Natural killer cell (primary cell): ENCODE results near the gene KRCC1. TPM values are rescaled to one million over a fixed set of nuclear protein-coding genes. Genes with fewer than 3 reads are reported as not detected.

Source experiments
- ATAC-seq, 3 donors: fragments of 150-1000 bp in 2 of 3; fragments of 200-7000 bp in 1 of 3; cut with Tn5 transposase; 1 replicate in 1 of 3; 2 replicates in 2 of 3; pipeline ENCODE4 v1.10.0; 2021; ENCODE audit warnings: mild to moderate bottlenecking in 2 of 3, moderate library complexity in 2 of 3
- DNase-seq, 2 donors: peaks; one replicate each; pipeline versions ENCODE4 v3.0.0 to v3.0.0-alpha.2; 2013 to 2021; ENCODE audit warnings: mixed read lengths in 1 of 2
- H3K27ac ChIP-seq: one replicate; pipeline ENCODE4 v1.5.1; 2013; ENCODE audit warnings: mild to moderate bottlenecking, low read length
- H3K27me3 ChIP-seq: one replicate; pipeline ENCODE4 v1.6.1; 2013; ENCODE audit warnings: low read length; ENCODE audit not compliant: control insufficient read depth, insufficient read depth
- H3K36me3 ChIP-seq: one replicate; pipeline ENCODE4 v1.6.1; 2013; ENCODE audit warnings: low read length; ENCODE audit not compliant: control insufficient read depth, insufficient read depth
- H3K4me1 ChIP-seq: one replicate; pipeline ENCODE4 v1.6.1; 2013; ENCODE audit warnings: low read length; ENCODE audit not compliant: control insufficient read depth, insufficient read depth
- H3K4me3 ChIP-seq: one replicate; pipeline ENCODE4 v1.5.1; 2013; ENCODE audit warnings: low read length
- H3K9me3 ChIP-seq: one replicate; pipeline ENCODE4 v1.6.1; 2013; ENCODE audit warnings: low read length; ENCODE audit not compliant: control insufficient read depth, insufficient read depth
- H3K27ac Mint-ChIP-seq, 2 donors: one replicate each; pipeline ENCODE4 v1.8.0; 2022; ENCODE audit warnings: mild to moderate bottlenecking in 2 of 2, mixed read lengths in 2 of 2, moderate library complexity in 1 of 2
- H3K27me3 Mint-ChIP-seq, 2 donors: one replicate each; pipeline ENCODE4 v1.8.0; 2022; ENCODE audit warnings: low read depth in 2 of 2, mixed read lengths in 2 of 2
- H3K36me3 Mint-ChIP-seq: one replicate; pipeline ENCODE4 v1.8.0; 2022; ENCODE audit warnings: mixed read lengths
- H3K4me1 Mint-ChIP-seq, 2 donors: one replicate each; pipeline ENCODE4 v1.8.0; 2022; ENCODE audit warnings: mixed read lengths in 2 of 2
- H3K4me3 Mint-ChIP-seq: one replicate; pipeline ENCODE4 v1.8.0; 2022; ENCODE audit warnings: mild to moderate bottlenecking, moderate library complexity, mixed read lengths
- H3K9me3 Mint-ChIP-seq, 2 donors: one replicate each; pipeline ENCODE4 v1.8.0; 2022; ENCODE audit warnings: mixed read lengths in 2 of 2
- CTCF ChIP-seq: fragments of 200-600 bp; IDR thresholded peaks from one replicate; pipeline ENCODE4 v1.8.0; 2022; ENCODE audit warnings: antibody characterized with exemption
- WGBS: methylation state at CpG from one replicate; pipeline ENCODE4 v1.1.7; 2013; ENCODE audit warnings: missing lambda C conversion rate; ENCODE audit not compliant: insufficient coverage; 5-methylcytosine and 5-hydroxymethylcytosine counted together
- intact Hi-C: fragments of 100-400 bp; cut with micrococcal nuclease; formaldehyde crosslinking; loops from one replicate; pipeline ENCODE4 v1.14.2; 2022
- total RNA-seq, 4 donors: library from RNA; stranded (reverse); fragments of 120-200 nt in 1 of 4; gene quantifications; one replicate each; pipeline versions ENCODE4 v1.2.3 to v1.2.4, GENCODE V29; 2013 to 2022

KRCC1 gene
- total RNA-seq, 3 donors from 2014 or later (not counting 1 experiment from before 2014, with no cell fraction given) = 9.0 to 17.0 (median 10.5) TPM

- no peaks in the 10 kb centered on the region for H3K4me1 Mint-ChIP-seq
- no peaks in the 10 kb centered on the region for H3K9me3 ChIP-seq
- no peaks in the 10 kb centered on the region for H3K27me3 ChIP-seq
- H3K4me1 ChIP-seq = no peaks in the 10 kb centered on the region
- no peak overlapping the region for H3K27ac Mint-ChIP-seq
- H3K36me3 Mint-ChIP-seq = no peaks in the 10 kb centered on the region
- H3K27me3 Mint-ChIP-seq = peaks cover 0 to 2% of the 10 kb centered on the region in 2 donors
- H3K36me3 ChIP-seq = no peaks in the 10 kb centered on the region
- H3K4me3 ChIP-seq = no peak overlapping the region
- TF ChIP-seq CTCF = no peak
- no peak overlapping the region for H3K4me3 Mint-ChIP-seq
- WGBS = 91% methylated on average over 5 of the region's 5 CpGs
- no peak for ATAC-seq
- H3K9me3 Mint-ChIP-seq = no peaks in the 10 kb centered on the region
- DNase-seq = no peak
- intact Hi-C loops = no loop called here
- no peak overlapping the region for H3K27ac ChIP-seq
These were observed 30.0 kb upstream of the KRCC1 start for GRCh38 chr2:88085602-88086001.

DNA sequence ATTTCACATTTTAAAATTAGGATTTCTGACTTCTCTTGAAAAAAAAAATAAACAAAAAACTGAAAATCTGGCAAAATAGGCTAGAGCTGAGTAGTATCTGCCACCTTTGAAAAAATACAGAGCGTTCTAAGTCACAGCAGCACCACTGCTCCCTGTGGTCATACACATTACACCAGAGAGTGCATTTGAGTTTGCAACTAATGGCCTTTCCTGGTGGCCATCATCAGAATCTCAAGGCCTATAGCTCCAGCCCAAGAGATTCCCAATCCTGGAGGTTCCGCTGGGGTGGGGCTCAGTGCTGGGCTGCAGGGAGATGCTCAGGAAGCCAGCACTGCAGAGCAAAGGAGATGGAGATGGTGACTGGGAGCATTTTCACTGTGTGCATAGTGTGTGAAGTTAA is 29.5 kb upstream of the KRCC1 start:
- no peaks in the 10 kb centered on the region for H3K4me1 ChIP-seq
- no peaks in the 10 kb centered on the region for H3K36me3 Mint-ChIP-seq
- H3K4me1 Mint-ChIP-seq = no peaks in the 10 kb centered on the region
- no peaks in the 10 kb centered on the region for H3K9me3 Mint-ChIP-seq
- H3K27ac ChIP-seq = no peak overlapping the region
- H3K4me3 Mint-ChIP-seq = no peak overlapping the region
- H3K4me3 ChIP-seq = no peak overlapping the region
- H3K27me3 ChIP-seq = no peaks in the 10 kb centered on the region
- no peak for DNase-seq
- no peak for ATAC-seq
- no peak for TF ChIP-seq CTCF
- H3K27ac Mint-ChIP-seq = no peak overlapping the region
- H3K9me3 ChIP-seq = no peaks in the 10 kb centered on the region
- H3K27me3 Mint-ChIP-seq = peaks cover 0 to 4% of the 10 kb centered on the region in 2 donors
- 95% methylated on average over 2 of the region's 2 CpGs for WGBS
- H3K36me3 ChIP-seq = no peaks in the 10 kb centered on the region
- intact Hi-C loops = no loop called here

GRCh38 chr2:88082781-88083180 is 27.2 kb upstream of the KRCC1 start:
- Histone ChIP-seq H3K4me3 (no peak overlapping the region), H3K36me3 (no peaks in the 10 kb centered on the region), H3K4me1 (no peaks in the 10 kb centered on the region), H3K27me3 (no peaks in the 10 kb centered on the region), H3K27ac (no peak overlapping the region), H3K9me3 (no peaks in the 10 kb centered on the region)
- Mint-ChIP-seq H3K9me3 (no peaks in the 10 kb centered on the region), H3K27me3 (peaks cover 0 to 6% of the 10 kb centered on the region in 2 donors), H3K27ac (no peak overlapping the region), H3K36me3 (no peaks in the 10 kb centered on the region), H3K4me3 (no peak overlapping the region), H3K4me1 (no peaks in the 10 kb centered on the region)
- ATAC-seq (no peak), DNase-seq (no peak)
- no peak for TF ChIP-seq CTCF
- WGBS = no CpG with 5 or more reads among the region's 1 CpG
- intact Hi-C loops = no loop called here

DNA sequence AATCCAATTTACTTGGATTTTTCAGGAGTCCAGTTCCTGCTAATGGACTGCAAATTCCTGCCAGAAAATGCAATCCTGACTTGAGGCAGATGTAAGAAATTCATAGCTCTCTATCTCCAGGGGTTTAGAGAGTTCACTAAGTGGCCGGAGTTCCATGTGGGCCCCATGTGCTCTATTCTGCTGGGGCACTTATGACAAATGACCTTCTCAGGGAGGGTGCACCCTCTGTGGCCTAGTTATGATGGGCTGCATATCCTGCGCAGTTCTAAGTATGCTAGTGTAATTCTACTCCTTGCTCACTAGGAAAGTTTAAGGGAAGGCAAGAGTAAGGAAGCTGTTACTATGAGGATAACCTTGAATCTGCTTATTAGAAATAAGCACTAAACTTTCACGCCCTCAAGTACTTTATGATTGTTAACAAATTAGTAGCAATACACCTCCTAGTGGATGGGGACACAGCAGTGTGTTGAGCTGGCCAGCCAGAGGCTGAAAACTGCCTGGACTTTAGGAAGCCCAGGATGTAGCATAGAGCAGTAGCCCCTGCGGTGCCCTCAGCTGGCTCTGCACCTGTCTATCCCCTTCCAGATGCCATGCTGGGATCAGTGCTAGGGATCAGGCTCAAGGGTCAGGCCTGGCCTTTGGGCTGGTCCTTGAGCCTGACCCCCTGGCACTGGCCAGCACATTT is 26.5 kb upstream of the KRCC1 start:
- Histone ChIP-seq H3K36me3 (no peaks in the 10 kb centered on the region), H3K27ac (no peak overlapping the region), H3K4me3 (no peak overlapping the region), H3K9me3 (no peaks in the 10 kb centered on the region), H3K4me1 (no peaks in the 10 kb centered on the region), H3K27me3 (no peaks in the 10 kb centered on the region)
- Mint-ChIP-seq H3K27ac (no peak overlapping the region), H3K4me3 (no peak overlapping the region), H3K36me3 (no peaks in the 10 kb centered on the region), H3K4me1 (no peaks in the 10 kb centered on the region), H3K9me3 (no peaks in the 10 kb centered on the region), H3K27me3 (peaks cover 0 to 6% of the 10 kb centered on the region in 2 donors)
- TF ChIP-seq CTCF = no peak
- intact Hi-C loops = no loop called here
- ATAC-seq = peak in 1 of 3 donors; percentile 16
- no peak for DNase-seq
- WGBS = 83% methylated on average over 4 of the region's 4 CpGs
